Heart left ventricle (tissue), 13 donors: ENCODE results near the gene TNRC6B.

ENCODE experiments used
- POLR2A ChIP-seq, 2 donors: fragments of 450-650 bp; IDR thresholded peaks; one replicate each; pipeline ENCODE4 v1.6.1; 2017; ENCODE audit warnings: antibody characterized with exemption in 2 of 2, mild to moderate bottlenecking in 2 of 2, moderate library complexity in 2 of 2
- TF ChIP-seq, protein P1 (sequence below), 12 donors: fragments of 200-600 bp; sonication (generic) in 4 of 12; IDR thresholded peaks; one replicate each; pipeline versions ENCODE4 v1.5.0 to v1.8.0; 2018 to 2022; ENCODE audit warnings: antibody characterized with exemption in 12 of 12, mild to moderate bottlenecking in 5 of 12
- donor health status: ischemic (EF 13 %, LVEDD 7.1; RV severe dilation, severe dysfunction).
- donor health status: DM: no; HTN: yes; CAD: no.
- donor health status: DM: no; HTN: no; CAD: no.
- donor health status: ischemic (EF 25% LVEDD 6.9; RV normal size, moderate dysfunction).
- donor health status: ischemic (EF 25% LVEDD 5.7; RV mildly dilated, moderate dysfunction).
- donor health status: ischemic (EF 35%, LVEDD 5.7; RV mildly dilated, moderate dysfunction).
- donor health status: nonischemic (EF 11% LVEDD 7.7; RV severe dilation, severe dysfunction).
- donor health status: DM: yes; HTN: yes; CAD: no.
- donor health status: PGD.
- donor health status: ischemic (EF 29% LVEDD 5.4; RV normal size, mild dysfunction).
- donor health status: nonischemic (EF 23%, LVEDD 6.1; RV moderate dilation, normal function).

DNA sequence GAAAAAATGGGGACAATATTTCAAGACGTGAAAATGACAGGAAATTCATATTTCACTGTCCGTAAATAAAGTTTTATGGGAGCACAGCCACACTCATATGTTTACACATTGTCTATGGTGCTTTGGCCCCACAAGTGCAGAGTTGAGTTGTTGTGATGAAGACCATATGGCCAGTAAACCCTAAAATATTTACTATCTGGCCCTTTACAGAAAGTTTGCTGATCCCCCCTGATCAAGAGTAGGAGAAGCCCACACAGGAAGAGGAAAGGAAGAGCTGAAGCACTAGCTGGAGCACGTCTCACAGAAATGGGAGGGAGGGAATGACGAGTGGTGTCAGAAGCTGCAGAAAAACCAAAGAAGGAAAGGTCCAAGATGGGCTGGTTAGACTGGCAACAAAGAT is 78.8 kb downstream of the TNRC6B start:
- TF ChIP-seq, protein P1, sequence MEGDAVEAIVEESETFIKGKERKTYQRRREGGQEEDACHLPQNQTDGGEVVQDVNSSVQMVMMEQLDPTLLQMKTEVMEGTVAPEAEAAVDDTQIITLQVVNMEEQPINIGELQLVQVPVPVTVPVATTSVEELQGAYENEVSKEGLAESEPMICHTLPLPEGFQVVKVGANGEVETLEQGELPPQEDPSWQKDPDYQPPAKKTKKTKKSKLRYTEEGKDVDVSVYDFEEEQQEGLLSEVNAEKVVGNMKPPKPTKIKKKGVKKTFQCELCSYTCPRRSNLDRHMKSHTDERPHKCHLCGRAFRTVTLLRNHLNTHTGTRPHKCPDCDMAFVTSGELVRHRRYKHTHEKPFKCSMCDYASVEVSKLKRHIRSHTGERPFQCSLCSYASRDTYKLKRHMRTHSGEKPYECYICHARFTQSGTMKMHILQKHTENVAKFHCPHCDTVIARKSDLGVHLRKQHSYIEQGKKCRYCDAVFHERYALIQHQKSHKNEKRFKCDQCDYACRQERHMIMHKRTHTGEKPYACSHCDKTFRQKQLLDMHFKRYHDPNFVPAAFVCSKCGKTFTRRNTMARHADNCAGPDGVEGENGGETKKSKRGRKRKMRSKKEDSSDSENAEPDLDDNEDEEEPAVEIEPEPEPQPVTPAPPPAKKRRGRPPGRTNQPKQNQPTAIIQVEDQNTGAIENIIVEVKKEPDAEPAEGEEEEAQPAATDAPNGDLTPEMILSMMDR (IDR thresholded peaks at IDR 0.05), result no peak
- TF ChIP-seq POLR2A (IDR thresholded peaks at IDR 0.05), result no peak
